ACHN (cell line): ENCODE results near the gene OMP.

Source experiments
- DNase-seq: peaks from one replicate; pipeline ENCODE4 v3.0.0-alpha.2; 2015
- in situ Hi-C: cut with HindIII; loops from 2 replicates; pipeline ENCODE4 v1.10.0; 2017; ENCODE audit warnings: low sequenced_read_pairs, low pct_ligation_motif_present, low pct_unique_long_range_greater_than_20kb

The OMP gene

GRCh38 chr11:77144857-77145428, 42.3 kb downstream of the OMP start:
- in situ Hi-C loops: no loop called here
- no peak for DNase-seq

DNA sequence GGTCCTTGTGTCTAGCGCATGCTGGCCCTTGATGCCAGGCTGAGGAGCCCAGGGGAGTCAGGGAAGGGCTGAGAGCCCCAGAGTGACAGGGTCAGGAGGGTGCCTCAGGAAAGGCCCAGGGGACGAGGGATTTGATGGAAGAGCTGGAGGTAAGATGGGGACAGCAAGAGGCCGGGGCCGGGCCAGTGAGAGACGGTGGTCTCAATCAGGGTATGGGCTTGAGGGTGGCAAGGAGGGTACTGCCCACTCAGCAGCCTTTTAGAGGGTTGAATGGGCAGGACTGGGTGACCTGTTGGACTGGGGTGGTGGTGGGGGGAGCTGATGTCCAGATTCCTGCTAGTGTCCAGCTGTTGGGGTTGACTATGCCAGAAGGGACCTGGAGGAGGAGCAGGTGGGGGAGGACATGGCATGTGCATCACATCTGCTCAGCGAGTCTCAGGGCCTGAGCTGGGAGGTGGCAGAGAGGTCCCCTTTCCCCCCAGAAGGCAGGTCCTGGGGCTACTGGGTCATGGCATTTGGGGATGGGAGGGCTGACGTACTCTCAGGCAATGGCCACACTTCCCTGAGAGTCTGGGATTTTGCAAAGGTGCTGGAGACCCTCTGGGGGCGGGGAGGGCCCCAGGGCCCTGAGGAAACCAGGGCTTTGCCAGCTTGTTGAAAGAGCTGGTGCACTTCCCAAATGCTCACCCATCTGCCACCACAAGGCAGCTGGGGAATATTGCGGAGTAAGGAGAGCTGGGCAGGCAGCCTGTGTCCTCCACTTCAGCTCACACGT, 43.8 kb downstream of the OMP start:
- in situ Hi-C loops: no loop called here

GRCh38 chr11:77147036-77147315, 44.3 kb downstream of the OMP start:
- no peak for DNase-seq

More for the DNA sequence above, 43.8 kb downstream of the OMP start:
- no peak for DNase-seq

GRCh38 chr11:77147668-77148321, 45.2 kb downstream of the OMP start:
- DNase-seq: no peak
- in situ Hi-C loops: no loop called here

More at GRCh38 chr11:77147036-77147315, 44.3 kb downstream of the OMP start:
- in situ Hi-C loops: no loop called here

GRCh38 chr11:77148963-77149715, 46.5 kb downstream of the OMP start:
- no peak for DNase-seq
- in situ Hi-C loops: no loop called here

DNA sequence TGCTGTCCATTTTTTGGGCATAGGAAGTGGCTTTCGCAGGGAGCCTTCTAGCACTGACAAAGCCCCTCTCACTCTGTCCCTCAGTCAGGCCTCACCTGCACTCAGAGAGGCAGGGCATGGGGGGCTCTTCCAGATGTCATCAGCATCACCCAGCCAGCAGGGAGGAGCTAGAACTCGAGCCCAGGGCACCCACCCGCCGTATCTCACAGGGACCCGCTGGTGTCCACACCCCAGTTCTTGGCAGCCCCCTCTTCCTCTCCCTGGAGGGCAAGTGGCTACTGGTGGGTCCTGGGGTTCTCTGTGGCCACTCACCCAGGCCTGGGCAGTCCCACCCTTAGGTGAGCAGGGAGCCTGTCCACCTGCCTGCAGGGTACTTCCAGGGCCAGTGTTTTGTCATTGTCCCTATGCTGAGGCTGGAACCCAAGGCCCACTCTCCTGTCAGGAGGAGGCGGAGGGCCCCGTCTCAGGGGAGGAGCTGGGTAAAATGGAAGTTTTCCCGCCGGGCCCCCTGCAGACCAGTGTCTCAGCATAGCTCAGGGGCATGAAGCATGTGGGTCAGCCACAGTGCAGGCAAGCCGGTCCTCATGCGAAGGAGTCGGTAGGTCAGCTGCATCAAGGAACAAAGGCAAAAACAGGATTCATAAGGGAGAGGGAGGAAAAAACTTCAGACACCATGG, 47.2 kb downstream of the OMP start:
- DNase-seq: no peak
- in situ Hi-C loops: no loop called here

- in situ Hi-C loops: no loop called here
- no peak for DNase-seq
Observed at GRCh38 chr11:77150836-77151235, 48.2 kb downstream of the OMP start.

GRCh38 chr11:77151804-77152509, 49.3 kb downstream of the OMP start:
- in situ Hi-C loops: no loop called here

GRCh38 chr11:77152846-77153245, 50.2 kb downstream of the OMP start:
- in situ Hi-C loops: no loop called here
- DNase-seq: no peak

More at GRCh38 chr11:77151804-77152509, 49.3 kb downstream of the OMP start:
- no peak for DNase-seq
